ENCODE measurements around the gene ARHGAP24. TPM values are rescaled to one million over a fixed set of nuclear protein-coding genes. Genes with fewer than 3 reads are reported as not detected.

Gene ARHGAP24
- total and polyA plus RNA-seq, 2 donors (not counting 1 experiment from before 2014, with no cell fraction given), result 48.4 to 141 TPM

DNA sequence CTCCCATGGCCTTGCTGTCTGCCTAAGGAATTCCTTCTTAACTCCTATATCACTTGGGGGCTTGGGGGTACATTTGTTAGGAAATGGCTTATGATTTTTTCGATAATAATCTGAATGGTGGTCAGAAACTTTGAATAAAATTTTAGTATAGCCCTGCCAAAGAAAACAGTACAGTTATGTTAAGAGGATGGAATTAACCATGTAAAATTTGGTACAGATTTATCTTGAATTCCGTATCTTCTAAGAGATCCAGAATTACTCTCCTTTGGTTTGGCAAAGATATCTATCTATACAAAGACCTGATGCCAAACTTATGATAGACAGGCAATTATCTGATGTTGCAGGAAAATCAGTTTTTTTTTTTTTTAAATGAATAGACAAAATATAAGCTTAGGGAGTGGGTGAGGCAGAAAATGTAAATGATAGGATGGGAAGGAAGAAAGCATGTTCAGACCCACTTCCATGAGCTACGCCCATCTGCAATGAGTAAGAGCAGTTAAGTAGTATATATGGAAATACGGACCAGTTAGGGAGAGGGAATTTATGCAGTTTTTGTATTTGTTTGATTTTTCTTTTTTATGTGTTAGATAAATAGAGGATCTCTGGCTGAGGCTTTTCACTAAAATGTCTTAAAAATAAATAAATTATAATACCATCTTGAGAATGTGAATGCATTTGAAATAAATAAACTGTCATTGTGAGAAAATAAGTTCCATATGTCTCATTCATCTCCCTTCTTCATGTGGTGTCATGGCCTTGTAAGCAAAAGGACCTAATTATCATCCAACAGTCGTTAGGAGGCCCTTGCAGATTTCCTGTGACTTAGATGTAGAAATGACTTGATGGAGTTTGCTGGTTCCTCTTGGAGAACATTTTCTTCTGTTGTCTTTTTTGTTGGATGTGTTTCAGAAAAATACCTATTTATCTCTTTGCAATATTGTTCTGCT is 389.6 kb downstream of the ARHGAP24 start:
- Histone ChIP-seq H3K9me3 (ENCODE audit: control extremely low read depth in 1 of 3, control insufficient read depth in 2 of 3, insufficient read depth in 1 of 3, low read length in 2 of 3) (no peaks in the 10 kb centered on the region), H3K79me2 (ENCODE audit: control insufficient read depth, insufficient read depth, low read length) (peaks cover 14% of the 10 kb centered on the region), H3K9ac (ENCODE audit: low read length) (no peak overlapping the region), H3K27me3 (replicated peaks in 1 of 4; ENCODE audit: control extremely low read depth in 1 of 4, control insufficient read depth in 3 of 4, insufficient read depth in 4 of 4, low read length in 3 of 4) (no peaks in the 10 kb centered on the region), H3K36me3 (replicated peaks in 1 of 2; ENCODE audit: control extremely low read depth in 1 of 2, control insufficient read depth in 1 of 2, extremely low read depth in 1 of 2, insufficient read depth in 2 of 2, low read length in 1 of 2) (peaks cover 0 to 3% of the 10 kb centered on the region in 2 experiments), H4K20me1 (ENCODE audit: control insufficient read depth, insufficient read depth, low read length, poor library complexity, severe bottlenecking) (peaks cover 4% of the 10 kb centered on the region), H3K27ac (ENCODE audit: low read length in 2 of 2) (no peak overlapping the region), H3K4me3 (ENCODE audit: control extremely low read depth in 1 of 5, extremely low read depth in 1 of 5, insufficient read depth in 1 of 5, low read depth in 2 of 5, low read length in 4 of 5) (no peak overlapping the region), H3K4me2 (replicated peaks; ENCODE audit: low read depth, low read length, poor library complexity, severe bottlenecking) (no peak overlapping the region), H2AFZ (ENCODE audit: insufficient read depth, low read depth, low read length, poor library complexity, severe bottlenecking) (no peak overlapping the region), H3K4me1 (ENCODE audit: control insufficient read depth in 2 of 2, insufficient read depth in 2 of 2, low read length in 2 of 2) (peaks cover 9 to 19% of the 10 kb centered on the region in 2 donors)
- ATAC-seq (ENCODE audit: low read depth) (no peak), DNase-seq (no peak)
- H3K9me3 Mint-ChIP-seq (ENCODE audit: insufficient read depth), result no peaks in the 10 kb centered on the region
- H3K27me3 Mint-ChIP-seq, result no peaks in the 10 kb centered on the region
- 100% methylated on average over 2 of the region's 5 CpGs for WGBS (ENCODE audit: insufficient coverage)
- TF ChIP-seq CTCF (IDR thresholded peaks at IDR 0.05) (no peak), EZH2 (IDR thresholded peaks at IDR 0.05; ENCODE audit: borderline replicate concordance, insufficient read depth, low read depth, low read length, poor library complexity, severe bottlenecking) (no peak)
- POLR2A ChIA-PET, result no interaction called here
- no peak overlapping the region for H3K4me3 Mint-ChIP-seq
- peaks cover 19% of the 10 kb centered on the region for H3K4me1 Mint-ChIP-seq
- CTCF ChIA-PET, result no interaction called here
- intact Hi-C loops (cut with micrococcal nuclease), result no loop called here
- H3K27ac Mint-ChIP-seq, result no peak overlapping the region

DNA sequence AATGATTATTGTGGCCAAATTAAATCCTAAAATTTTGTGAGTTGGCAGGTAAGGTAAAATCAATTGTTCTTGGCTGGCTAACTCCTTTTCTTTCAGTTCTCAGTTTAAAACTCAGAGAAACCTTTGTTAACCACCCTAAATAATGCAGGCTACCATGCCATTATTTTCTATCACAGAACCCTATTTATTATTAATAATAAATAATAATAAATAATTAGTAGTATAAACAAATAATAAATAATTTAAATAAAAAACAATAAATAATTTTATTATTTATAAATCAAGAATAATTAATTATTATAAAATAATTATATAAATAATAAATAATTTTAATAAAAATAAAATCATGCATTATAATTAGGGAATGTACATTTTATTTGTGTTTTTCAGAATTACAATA is 390.3 kb downstream of the ARHGAP24 start:
- CTCF ChIA-PET, result no interaction called here

More for the DNA sequence above, 390.3 kb downstream of the ARHGAP24 start:
- Histone ChIP-seq H3K4me3 (ENCODE audit: control extremely low read depth in 1 of 5, extremely low read depth in 1 of 5, insufficient read depth in 1 of 5, low read depth in 2 of 5, low read length in 4 of 5) (no peak overlapping the region), H3K79me2 (ENCODE audit: control insufficient read depth, insufficient read depth, low read length) (peaks cover 14% of the 10 kb centered on the region), H3K27me3 (replicated peaks in 1 of 4; ENCODE audit: control extremely low read depth in 1 of 4, control insufficient read depth in 3 of 4, insufficient read depth in 4 of 4, low read length in 3 of 4) (no peaks in the 10 kb centered on the region), H3K9me3 (ENCODE audit: control extremely low read depth in 1 of 3, control insufficient read depth in 2 of 3, insufficient read depth in 1 of 3, low read length in 2 of 3) (no peaks in the 10 kb centered on the region), H3K36me3 (replicated peaks in 1 of 2; ENCODE audit: control extremely low read depth in 1 of 2, control insufficient read depth in 1 of 2, extremely low read depth in 1 of 2, insufficient read depth in 2 of 2, low read length in 1 of 2) (peaks cover 0 to 3% of the 10 kb centered on the region in 2 experiments), H3K27ac (ENCODE audit: low read length in 2 of 2) (no peak overlapping the region), H2AFZ (ENCODE audit: insufficient read depth, low read depth, low read length, poor library complexity, severe bottlenecking) (no peak overlapping the region), H3K4me1 (ENCODE audit: control insufficient read depth in 2 of 2, insufficient read depth in 2 of 2, low read length in 2 of 2) (peaks cover 9 to 19% of the 10 kb centered on the region in 2 donors), H3K9ac (ENCODE audit: low read length) (no peak overlapping the region), H3K4me2 (replicated peaks; ENCODE audit: low read depth, low read length, poor library complexity, severe bottlenecking) (no peak overlapping the region), H4K20me1 (ENCODE audit: control insufficient read depth, insufficient read depth, low read length, poor library complexity, severe bottlenecking) (peaks cover 4% of the 10 kb centered on the region)
- no peak overlapping the region for H3K27ac Mint-ChIP-seq
- TF ChIP-seq EZH2 (IDR thresholded peaks at IDR 0.05; ENCODE audit: borderline replicate concordance, insufficient read depth, low read depth, low read length, poor library complexity, severe bottlenecking), result no peak
- no peak for TF ChIP-seq CTCF (IDR thresholded peaks at IDR 0.05)
- DNase-seq (no peak), ATAC-seq (ENCODE audit: low read depth) (no peak)
- POLR2A ChIA-PET, result no interaction called here
- H3K27me3 Mint-ChIP-seq, result no peaks in the 10 kb centered on the region
- H3K4me1 Mint-ChIP-seq, result peaks cover 19% of the 10 kb centered on the region
- H3K4me3 Mint-ChIP-seq, result no peak overlapping the region
- intact Hi-C loops (cut with micrococcal nuclease), result no loop called here
- H3K9me3 Mint-ChIP-seq (ENCODE audit: insufficient read depth), result no peaks in the 10 kb centered on the region
